IPS-20b (cell line): ENCODE measurements around the gene HTT.

Experiments used
- H3K27ac ChIP-seq: one replicate; pipeline ENCODE4 v1.5.1; 2013; ENCODE audit warnings: low read length
- H3K27me3 ChIP-seq: 2 replicates; pipeline ENCODE4 v1.6.1; 2013; ENCODE audit warnings: mild to moderate bottlenecking, low read length, inconsistent platforms; ENCODE audit not compliant: insufficient read depth
- H3K36me3 ChIP-seq: 2 replicates; pipeline ENCODE4 v1.6.1; 2013; ENCODE audit warnings: low read depth, mild to moderate bottlenecking, inconsistent platforms, low read length, moderate library complexity; ENCODE audit not compliant: insufficient read depth
- H3K4me1 ChIP-seq: 2 replicates; pipeline ENCODE4 v1.6.1; 2013; ENCODE audit warnings: mild to moderate bottlenecking, control low read depth, inconsistent platforms, low read length, moderate library complexity; ENCODE audit not compliant: insufficient read depth
- H3K4me3 ChIP-seq: 2 replicates; pipeline ENCODE4 v1.5.1; 2013; ENCODE audit warnings: mild to moderate bottlenecking, low read length, inconsistent platforms
- H3K9ac ChIP-seq: 2 replicates; pipeline ENCODE4 v1.6.1; 2013; ENCODE audit warnings: low read depth, mild to moderate bottlenecking, inconsistent platforms, low read length, moderate library complexity
- H3K9me3 ChIP-seq: 2 replicates; pipeline ENCODE4 v1.6.1; 2013; ENCODE audit warnings: mild to moderate bottlenecking, low read depth, low read length, inconsistent platforms; ENCODE audit not compliant: insufficient read depth

HTT gene

DNA sequence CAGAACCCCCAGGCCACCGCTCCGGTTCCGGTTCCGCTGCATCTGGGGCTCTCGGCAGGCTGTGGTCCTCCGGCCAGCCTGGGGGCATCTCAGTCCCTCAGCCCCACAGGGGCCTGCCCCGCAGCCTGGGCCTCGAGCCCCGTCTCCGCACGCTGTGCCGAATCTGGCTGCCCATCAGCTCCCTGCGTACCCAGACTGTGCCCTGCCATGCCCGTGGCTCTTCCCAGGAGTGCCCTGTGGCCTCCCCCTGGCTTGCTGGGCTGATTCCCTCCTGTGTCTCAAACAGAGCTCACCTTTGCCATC lies 173.6 kb downstream of the HTT start:
- Histone ChIP-seq H3K9me3 (no peaks in the 10 kb centered on the region), H3K4me3 (no peak overlapping the region), H3K27ac (no peak overlapping the region), H3K36me3 (no peaks in the 10 kb centered on the region), H3K9ac (no peak overlapping the region), H3K4me1 (no peaks in the 10 kb centered on the region), H3K27me3 (no peaks in the 10 kb centered on the region)

GRCh38 chr4:3248811-3249661 lies 174.6 kb downstream of the HTT start, which contains the start of gene MSANTD1:
MSANTD1 (plus strand) TSS chr4:3249159; CDS start chr4:3249223, 64 bp downstream.
- no peaks in the 10 kb centered on the region for H3K27me3 ChIP-seq
- no peak within 1 kb of the TSS for H3K4me3 ChIP-seq
- H3K36me3 ChIP-seq: no peaks in the 10 kb centered on the region
- no peaks in the 10 kb centered on the region for H3K9me3 ChIP-seq
- H3K4me1 ChIP-seq: no peaks in the 10 kb centered on the region
- no peak within 1 kb of the TSS for H3K27ac ChIP-seq
- H3K9ac ChIP-seq: no peak within 1 kb of the TSS

DNA sequence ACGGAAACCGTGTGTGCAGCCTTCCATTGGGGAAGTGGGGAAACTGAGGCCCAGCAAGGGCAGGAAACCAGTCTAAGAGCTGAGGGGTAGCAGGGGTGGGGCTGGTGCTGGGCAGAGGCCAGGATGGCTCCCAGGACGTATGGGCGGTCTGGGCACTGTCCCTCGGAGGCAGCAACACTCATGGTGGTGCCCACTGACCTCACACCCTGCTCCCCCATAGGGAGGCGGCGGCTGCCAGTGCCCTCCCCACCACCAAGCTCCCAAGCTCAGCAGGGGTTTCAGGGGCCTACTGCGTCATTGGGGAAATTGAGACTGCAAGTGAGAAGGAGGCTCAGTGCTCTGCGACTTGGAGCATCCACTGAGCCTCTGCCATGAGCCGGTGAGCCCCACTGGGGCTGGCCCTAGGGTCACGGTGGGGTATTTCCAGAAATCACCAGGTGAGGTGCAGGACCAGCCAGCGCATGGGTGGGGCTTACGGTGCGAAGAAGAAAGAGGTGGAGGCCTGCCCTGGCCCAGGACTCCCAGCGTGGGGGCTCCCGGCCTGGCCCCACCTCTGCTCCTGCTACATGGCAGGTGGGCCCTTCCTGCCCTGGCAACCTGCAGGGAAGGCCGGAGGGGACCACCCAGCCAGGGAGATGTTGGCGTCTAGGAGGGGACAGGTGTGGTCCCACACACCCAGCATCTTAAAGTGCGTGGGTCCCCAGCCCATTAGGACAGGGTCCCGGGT lies 175.4 kb downstream of the HTT start:
- Histone ChIP-seq H3K27ac (no peak overlapping the region), H3K36me3 (no peaks in the 10 kb centered on the region), H3K4me1 (no peaks in the 10 kb centered on the region), H3K9me3 (no peaks in the 10 kb centered on the region), H3K27me3 (no peaks in the 10 kb centered on the region), H3K9ac (no peak overlapping the region), H3K4me3 (no peak overlapping the region)

DNA sequence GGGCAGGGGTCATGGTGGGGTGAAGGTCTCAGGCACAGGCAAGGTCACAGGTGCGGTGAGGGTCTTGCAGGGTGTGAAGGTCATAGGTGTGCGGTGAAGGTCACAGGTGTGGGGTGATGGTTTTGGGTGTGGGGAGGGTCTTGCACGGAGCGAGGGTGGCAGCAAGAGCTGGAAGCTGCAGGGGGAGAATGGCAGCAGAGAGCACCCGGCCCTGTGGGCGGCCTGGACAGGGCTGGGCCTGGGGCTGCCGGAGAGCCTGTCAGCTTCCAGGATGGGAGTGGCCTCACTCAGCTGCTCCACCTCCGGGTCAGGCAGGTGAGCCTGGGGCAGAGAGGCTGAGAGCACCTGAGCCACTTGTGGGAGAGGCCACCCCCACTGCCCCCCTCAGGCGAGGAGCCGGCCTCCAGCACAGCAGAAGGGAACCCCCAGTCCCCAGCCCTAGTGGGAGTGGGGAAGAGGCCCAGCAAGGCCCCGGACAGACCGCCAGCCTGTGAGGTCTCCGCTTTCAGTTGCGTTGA lies 176.0 kb downstream of the HTT start:
- Histone ChIP-seq H3K9me3 (no peaks in the 10 kb centered on the region), H3K4me1 (no peaks in the 10 kb centered on the region), H3K9ac (no peak overlapping the region), H3K27me3 (no peaks in the 10 kb centered on the region), H3K36me3 (no peaks in the 10 kb centered on the region), H3K27ac (no peak overlapping the region), H3K4me3 (no peak overlapping the region)

- no peaks in the 10 kb centered on the region for H3K4me1 ChIP-seq
Measured at GRCh38 chr4:3250956-3251690, 176.6 kb downstream of the HTT start.

DNA sequence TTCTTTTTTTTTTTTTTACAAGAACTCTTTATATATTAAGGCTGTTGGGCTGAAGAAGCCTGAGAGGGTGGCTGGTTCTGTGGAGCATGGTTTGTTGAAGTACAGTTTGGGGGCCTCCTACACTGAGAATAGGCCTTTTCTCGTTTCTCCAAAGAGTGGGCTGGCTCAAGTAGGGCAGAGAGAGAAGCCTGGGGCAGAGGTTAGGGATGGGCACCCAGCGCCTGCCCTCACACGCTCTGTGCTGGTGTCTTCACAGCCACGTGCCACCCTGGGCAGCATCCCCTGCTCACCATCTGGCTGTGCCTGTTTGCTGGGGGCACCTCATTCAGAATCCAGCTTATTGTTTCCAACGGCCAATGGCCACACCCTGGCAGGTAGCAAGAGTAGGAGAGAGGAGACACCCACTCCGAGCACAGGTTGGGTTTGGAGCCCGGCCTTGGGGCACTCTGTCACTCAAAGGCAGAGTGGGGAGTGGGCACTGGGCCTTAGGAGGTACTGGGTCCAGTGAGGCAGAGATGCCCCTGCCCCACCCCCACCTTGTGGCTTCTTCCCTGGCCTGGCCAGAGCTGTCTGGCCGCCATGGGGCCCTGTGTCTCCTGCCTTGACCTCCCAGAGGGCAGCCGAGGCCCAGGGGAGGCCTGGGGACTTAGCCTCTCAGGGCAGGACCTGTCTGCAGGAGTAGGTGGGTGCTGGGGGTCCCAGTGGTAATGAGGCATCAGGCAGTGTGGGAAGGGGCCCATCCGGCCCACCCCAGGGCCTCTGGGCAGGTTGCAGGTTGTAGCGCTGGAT lies 177.4 kb downstream of the HTT start:
- no peak overlapping the region for H3K9ac ChIP-seq
- H3K36me3 ChIP-seq: no peaks in the 10 kb centered on the region
- H3K4me3 ChIP-seq: no peak overlapping the region
- no peak overlapping the region for H3K27ac ChIP-seq
- H3K9me3 ChIP-seq: no peaks in the 10 kb centered on the region
- no peaks in the 10 kb centered on the region for H3K4me1 ChIP-seq
- H3K27me3 ChIP-seq: no peaks in the 10 kb centered on the region

More at GRCh38 chr4:3250956-3251690, 176.6 kb downstream of the HTT start:
- Histone ChIP-seq H3K4me3 (no peak overlapping the region), H3K9me3 (no peaks in the 10 kb centered on the region), H3K27me3 (no peaks in the 10 kb centered on the region), H3K36me3 (no peaks in the 10 kb centered on the region), H3K27ac (no peak overlapping the region), H3K9ac (no peak overlapping the region)

GRCh38 chr4:3252480-3252828 lies 178.0 kb downstream of the HTT start:
- no peaks in the 10 kb centered on the region for H3K36me3 ChIP-seq
- H3K4me1 ChIP-seq: no peaks in the 10 kb centered on the region
- H3K4me3 ChIP-seq: no peak overlapping the region
- no peaks in the 10 kb centered on the region for H3K9me3 ChIP-seq
- no peak overlapping the region for H3K27ac ChIP-seq
- H3K27me3 ChIP-seq: no peaks in the 10 kb centered on the region
- no peak overlapping the region for H3K9ac ChIP-seq

- no peaks in the 10 kb centered on the region for H3K27me3 ChIP-seq
- H3K27ac ChIP-seq: no peak overlapping the region
- H3K4me1 ChIP-seq: no peaks in the 10 kb centered on the region
- H3K9ac ChIP-seq: no peak overlapping the region
- H3K9me3 ChIP-seq: no peaks in the 10 kb centered on the region
- H3K36me3 ChIP-seq: no peaks in the 10 kb centered on the region
- H3K4me3 ChIP-seq: no peak overlapping the region
Measured at GRCh38 chr4:3252831-3253641, 178.6 kb downstream of the HTT start.

DNA sequence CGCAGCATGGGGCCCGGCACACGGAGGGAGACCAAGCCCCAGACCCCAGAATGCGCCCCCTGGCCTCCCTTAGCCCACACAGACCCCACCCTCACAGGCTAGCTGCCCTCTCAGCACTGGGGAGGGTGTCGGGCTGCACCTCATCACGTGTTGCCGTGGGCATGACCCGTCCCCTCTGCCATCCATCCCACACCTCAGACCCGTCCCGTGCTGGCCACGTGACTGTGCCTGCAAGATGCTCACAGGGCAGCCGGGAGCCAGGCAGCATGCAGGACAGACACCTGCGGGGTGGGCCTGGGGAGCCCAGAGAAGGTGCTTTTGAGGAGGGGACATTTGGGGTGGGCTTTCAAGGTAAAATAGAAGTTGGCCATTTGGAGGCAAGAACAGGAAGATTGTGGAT lies 179.3 kb downstream of the HTT start:
- Histone ChIP-seq H3K9ac (no peak overlapping the region), H3K27ac (no peak overlapping the region), H3K4me1 (no peaks in the 10 kb centered on the region), H3K4me3 (no peak overlapping the region), H3K9me3 (no peaks in the 10 kb centered on the region), H3K36me3 (no peaks in the 10 kb centered on the region), H3K27me3 (no peaks in the 10 kb centered on the region)

- H3K36me3 ChIP-seq: no peaks in the 10 kb centered on the region
- no peak overlapping the region for H3K27ac ChIP-seq
- H3K27me3 ChIP-seq: no peaks in the 10 kb centered on the region
- H3K4me1 ChIP-seq: no peaks in the 10 kb centered on the region
- H3K4me3 ChIP-seq: no peak overlapping the region
- no peaks in the 10 kb centered on the region for H3K9me3 ChIP-seq
- no peak overlapping the region for H3K9ac ChIP-seq
Measured at GRCh38 chr4:3254302-3255131, 180.0 kb downstream of the HTT start.
